IMR-90 (cell line): Measurements from ENCODE around the gene SYS1. TPM values are rescaled to one million over a fixed set of nuclear protein-coding genes. Genes with fewer than 3 reads are reported as not detected.

Experiments used
- ATAC-seq: fragments of 200-7000 bp; cut with Tn5 transposase; 2 replicates; pipeline ENCODE4 v1.9.1; 2020; ENCODE audit warnings: low read depth, mild to moderate bottlenecking, moderate library complexity
- BruUV-seq: library from RNA; stranded (reverse); fragments of 400-500 nt; replicated peaks from 2 replicates; lab custom pipeline; 2021; lab: Mats Ljungman, UMichigan
- CTCF ChIA-PET: fragments of 300-600 bp; formaldehyde crosslinking; extraction: SDS; loops from one replicate; lab custom pipeline; 2021; ENCODE audit warnings: antibody characterized with exemption; lab: Yijun Ruan, JAX
- POLR2A ChIA-PET: fragments of 300-600 bp; sonication (Branson Sonifier 250); formaldehyde crosslinking; loops from one replicate; lab custom pipeline; 2022; ENCODE audit warnings: antibody characterized with exemption; ENCODE audit not compliant: unreplicated experiment; lab: Charles Lee
- DNase-seq: peaks from one replicate; pipeline ENCODE4 v3.0.0; 2013
- H2AFZ ChIP-seq: replicated peaks from 2 replicates; pipeline ENCODE3; 2013; ENCODE audit warnings: low read length, mild to moderate bottlenecking; ENCODE audit not compliant: poor library complexity
- H2AK5ac ChIP-seq: 2 replicates; pipeline ENCODE4 v1.6.1; 2013; ENCODE audit warnings: low read depth, low read length, inconsistent platforms
- H2AK9ac ChIP-seq: replicated peaks from 2 replicates; pipeline ENCODE3; 2013; ENCODE audit warnings: mild to moderate bottlenecking, low read depth, low read length, moderate library complexity; ENCODE audit not compliant: poor library complexity
- H2BK120ac ChIP-seq: 2 replicates; pipeline ENCODE4 v1.6.1; 2013; ENCODE audit warnings: low read depth, low read length, inconsistent platforms
- H2BK15ac ChIP-seq: 3 replicates; pipeline ENCODE4 v1.6.1; 2013; ENCODE audit warnings: low read depth, low read length, inconsistent platforms
- H2BK20ac ChIP-seq: 2 replicates; pipeline ENCODE4 v1.6.1; 2013; ENCODE audit warnings: low read depth, mild to moderate bottlenecking, inconsistent platforms, low read length, moderate library complexity
- H2BK5ac ChIP-seq: 2 replicates; pipeline ENCODE4 v1.6.1; 2013; ENCODE audit warnings: mild to moderate bottlenecking, low read depth, low read length, inconsistent platforms; ENCODE audit not compliant: poor library complexity, severe bottlenecking
- H3K14ac ChIP-seq: replicated peaks from 2 replicates; pipeline ENCODE4 v1.6.1; 2013; ENCODE audit warnings: low read depth, low read length, inconsistent platforms
- H3K18ac ChIP-seq: 2 replicates; pipeline ENCODE4 v1.6.1; 2013; ENCODE audit warnings: low read depth, low read length, control low read depth
- H3K23ac ChIP-seq: 2 replicates; pipeline ENCODE4 v1.6.1; 2013; ENCODE audit warnings: low read depth, low read length, inconsistent platforms
- H3K27ac ChIP-seq: 2 replicates; pipeline ENCODE4 v1.5.1; 2013; ENCODE audit warnings: mild to moderate bottlenecking, control low read depth, low read length; ENCODE audit not compliant: insufficient read depth
- H3K27me3 ChIP-seq: 2 replicates; pipeline ENCODE4 v1.6.1; 2013; ENCODE audit warnings: low read length; ENCODE audit not compliant: control insufficient read depth, insufficient read depth
- H3K36me3 ChIP-seq: 2 replicates; pipeline ENCODE4 v1.6.1; 2013; ENCODE audit warnings: low read length, mixed read lengths; ENCODE audit not compliant: control insufficient read depth, insufficient read depth
- H3K4ac ChIP-seq: 2 replicates; pipeline ENCODE4 v1.6.1; 2013; ENCODE audit warnings: low read depth, low read length, inconsistent platforms
- H3K4me1 ChIP-seq: 2 replicates; pipeline ENCODE4 v1.6.1; 2013; ENCODE audit warnings: low read length, mixed read lengths; ENCODE audit not compliant: control insufficient read depth, insufficient read depth
- H3K4me2 ChIP-seq: 2 replicates; pipeline ENCODE4 v1.6.1; 2013; ENCODE audit warnings: low read depth, mild to moderate bottlenecking, control low read depth, low read length, moderate library complexity
- H3K4me3 ChIP-seq: 2 replicates; pipeline ENCODE4 v1.5.1; 2013; ENCODE audit warnings: low read depth, mild to moderate bottlenecking, control low read depth, low read length, moderate library complexity; ENCODE audit not compliant: insufficient read depth
- H3K56ac ChIP-seq: 2 replicates; pipeline ENCODE4 v1.6.1; 2013; ENCODE audit warnings: low read length, inconsistent platforms; ENCODE audit not compliant: insufficient read depth; ENCODE audit errors: extremely low read depth
- H3K79me1 ChIP-seq, 2 experiments: 2 replicates each; pipeline ENCODE4 v1.6.1; 2013; ENCODE audit warnings: low read length in 2 of 2, inconsistent platforms in 1 of 2, low read depth in 1 of 2
- H3K9ac ChIP-seq: 2 replicates; pipeline ENCODE4 v1.6.1; 2013; ENCODE audit warnings: low read depth, low read length, control low read depth
- H3K9me1 ChIP-seq: 2 replicates; pipeline ENCODE4 v1.6.1; 2013; ENCODE audit warnings: low read length, inconsistent platforms; ENCODE audit not compliant: insufficient read depth
- H3K9me3 ChIP-seq: 2 replicates; pipeline ENCODE4 v1.6.1; 2013; ENCODE audit warnings: low read length; ENCODE audit not compliant: control insufficient read depth, insufficient read depth
- H4K20me1 ChIP-seq: 2 replicates; pipeline ENCODE4 v1.6.1; 2013; ENCODE audit warnings: low read length, inconsistent platforms; ENCODE audit not compliant: insufficient read depth
- H4K5ac ChIP-seq: 2 replicates; pipeline ENCODE4 v1.6.1; 2013; ENCODE audit warnings: mild to moderate bottlenecking, low read depth, low read length, control low read depth
- H4K8ac ChIP-seq, 2 experiments: 2 replicates each; pipeline ENCODE4 v1.6.1; 2013; ENCODE audit warnings: low read depth in 2 of 2, low read length in 2 of 2, control low read depth in 1 of 2, inconsistent platforms in 1 of 2
- H4K91ac ChIP-seq: 2 replicates; pipeline ENCODE4 v1.6.1; 2013; ENCODE audit warnings: low read depth, low read length, inconsistent platforms; ENCODE audit not compliant: insufficient read depth
- BHLHE40 ChIP-seq: fragments of 150-350 bp; IDR thresholded peaks from 2 replicates; pipeline ENCODE4 v1.6.1; 2016; ENCODE audit warnings: mild to moderate bottlenecking, low read depth, low read length
- CEBPB ChIP-seq: IDR thresholded peaks from 2 replicates; pipeline ENCODE4 v1.6.1; 2012; ENCODE audit warnings: low read depth, low read length, improper control_type of control experiment
- CHD1 ChIP-seq: IDR thresholded peaks from 2 replicates; pipeline ENCODE4 v1.6.1; 2012; ENCODE audit warnings: low read depth, low read length, improper control_type of control experiment
- FOS ChIP-seq: fragments of 150-350 bp; IDR thresholded peaks from 2 replicates; pipeline ENCODE4 v1.6.1; 2016; ENCODE audit warnings: low read depth, low read length
- MAZ ChIP-seq: IDR thresholded peaks from 2 replicates; pipeline ENCODE4 v1.6.1; 2012; ENCODE audit warnings: low read depth, mild to moderate bottlenecking, low read length, improper control_type of control experiment, moderate library complexity, borderline replicate concordance
- MXI1 ChIP-seq: IDR thresholded peaks from 2 replicates; pipeline ENCODE4 v1.6.1; 2012; ENCODE audit warnings: low read depth, mild to moderate bottlenecking, low read length, moderate library complexity, borderline replicate concordance
- NFE2L2 ChIP-seq: fragments of 150-350 bp; IDR thresholded peaks from 2 replicates; pipeline ENCODE4 v1.6.1; 2016; ENCODE audit warnings: low read depth, mild to moderate bottlenecking, low read length
- POLR2A ChIP-seq: IDR thresholded peaks from 2 replicates; pipeline ENCODE4 v1.6.1; 2012; ENCODE audit warnings: mild to moderate bottlenecking, low read depth, low read length
- RAD21 ChIP-seq: IDR thresholded peaks from 2 replicates; pipeline ENCODE4 v1.6.1; 2012; ENCODE audit warnings: low read length, improper control_type of control experiment
- RCOR1 ChIP-seq: IDR thresholded peaks from 2 replicates; pipeline ENCODE4 v1.6.1; 2012; ENCODE audit warnings: mild to moderate bottlenecking, low read length, improper control_type of control experiment; ENCODE audit not compliant: insufficient replicate concordance
- RFX5 ChIP-seq: IDR thresholded peaks from 2 replicates; pipeline ENCODE4 v1.8.0; 2012; ENCODE audit warnings: low read depth, mild to moderate bottlenecking, low read length, moderate library complexity
- WGBS, 2 experiments: methylation state at CpG; one replicate each; pipeline versions ENCODE4 v1.1.5 to v1.1.7; 2013; ENCODE audit warnings: missing lambda C conversion rate in 2 of 2; ENCODE audit not compliant: insufficient read length in 1 of 2; ENCODE audit errors: extremely low coverage in 2 of 2; 5-methylcytosine and 5-hydroxymethylcytosine counted together
- dilution Hi-C: fragments of 300-500 bp; cut with HindIII; formaldehyde crosslinking; loops from one replicate; pipeline ENCODE4 v1.14.3; 2018; ENCODE audit warnings: low sequenced_read_pairs; ENCODE audit not compliant: unreplicated experiment
- in situ Hi-C: fragments of 300-500 bp; cut with MboI; formaldehyde crosslinking; loops from 3 replicates; pipeline ENCODE4 v1.14.3; 2019; ENCODE audit warnings: low sequenced_read_pairs, inconsistent platforms, mixed read lengths
- intact Hi-C: fragments of 100-400 bp; cut with micrococcal nuclease; formaldehyde crosslinking; loops from 2 replicates; pipeline ENCODE4 v1.10.0; 2022
- polyA plus RNA-seq, 3 experiments: library from polyadenylated mRNA; depleted of rRNA; stranded (reverse); fragments of >200 nt; gene quantifications; 2 replicates each; pipeline ENCODE4 v1.2.3, GENCODE V29; 2012; ENCODE audit warnings: low replicate concordance in 1 of 3
- total RNA-seq: library from RNA; depleted of rRNA; stranded (reverse); fragments of >200 nt; gene quantifications from 2 replicates; pipeline ENCODE4 v1.2.3, GENCODE V29; 2012
- TF ChIP-seq, protein P1 (sequence below): conservative IDR thresholded peaks from 2 replicates; pipeline ENCODE4 v1.5.1; 2012; ENCODE audit warnings: mild to moderate bottlenecking, low read depth, low read length, improper control_type of control experiment
- TF ChIP-seq, protein P2 (sequence below): fragments of 150-350 bp; IDR thresholded peaks from 2 replicates; pipeline ENCODE4 v1.6.1; 2016; ENCODE audit warnings: low read depth, mild to moderate bottlenecking, low read length, moderate library complexity, borderline replicate concordance

Gene SYS1
- total and polyA plus RNA-seq, 2 of the 4 experiments (the other 2 are of a cell fraction): 12.9 to 24.6 TPM

DNA sequence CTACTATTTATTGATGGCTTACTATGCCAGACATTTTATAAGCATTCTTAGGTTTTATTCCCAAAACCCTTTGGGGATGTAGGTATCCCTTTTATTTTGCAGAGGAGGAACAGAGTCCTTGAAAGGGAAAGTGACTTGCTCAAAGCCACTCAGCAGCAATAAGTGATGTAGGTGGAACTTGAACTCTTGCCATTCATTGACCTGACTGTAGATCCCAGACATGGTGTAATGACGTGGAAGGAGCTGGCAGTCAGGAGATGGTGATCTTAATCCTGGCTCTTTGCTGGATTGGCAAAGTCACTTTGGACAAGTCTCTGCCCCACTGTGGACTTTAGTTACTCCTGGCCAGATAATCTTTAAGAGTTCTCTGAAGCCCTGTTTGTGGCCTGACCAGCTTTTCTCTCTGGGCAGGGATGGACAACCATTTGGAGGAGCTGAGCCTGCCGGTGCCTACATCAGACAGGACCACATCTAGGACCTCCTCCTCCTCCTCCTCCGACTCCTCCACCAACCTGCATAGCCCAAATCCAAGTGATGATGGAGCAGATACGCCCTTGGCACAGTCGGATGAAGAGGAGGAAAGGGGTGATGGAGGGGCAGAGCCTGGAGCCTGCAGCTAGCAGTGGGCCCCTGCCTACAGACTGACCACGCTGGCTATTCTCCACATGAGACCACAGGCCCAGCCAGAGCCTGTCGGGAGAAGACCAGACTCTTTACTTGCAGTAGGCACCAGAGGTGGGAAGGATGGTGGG is 46.7 kb downstream of the SYS1 start (continued):
- no peak for TF ChIP-seq POLR2A

- H4K8ac ChIP-seq: no peak overlapping the region
- peaks cover 2% of the 10 kb centered on the region; the same call in 1 of the 2 replicates for H3K4me1 ChIP-seq
- dilution Hi-C loops: no loop called here
- no peak overlapping the region for H3K9ac ChIP-seq
- no peak overlapping the region for H3K18ac ChIP-seq
- DNase-seq: no peak
- no TSS peak for BruUV-seq
- no peak overlapping the region for H3K4me2 ChIP-seq
- H3K27ac ChIP-seq: no peak overlapping the region
- CTCF ChIA-PET: no interaction called here
- H3K4me3 ChIP-seq: no peak overlapping the region
- H3K9me3 ChIP-seq: no peaks in the 10 kb centered on the region
- no peak overlapping the region for H4K5ac ChIP-seq
- H3K56ac ChIP-seq: no peak overlapping the region
- no peak overlapping the region for H4K91ac ChIP-seq
- peaks cover 0 to 13% of the 10 kb centered on the region in 2 experiments; a peak in 3 of 4 replicates for H3K79me1 ChIP-seq
- POLR2A ChIA-PET: interaction anchor here (0.5 kb wide), 1 partner anchor 361 kb away, joined by 9 read pairs; no protein-coding TSS in a partner anchor
- no peak overlapping the region for H2AFZ ChIP-seq
- in situ Hi-C loops: no loop called here
- no peak overlapping the region for H2AK9ac ChIP-seq
- no peaks in the 10 kb centered on the region for H3K9me1 ChIP-seq
- H3K36me3 ChIP-seq: no peaks in the 10 kb centered on the region; the same call in 1 of the 2 replicates
- H3K23ac ChIP-seq: no peak overlapping the region
- H2AK5ac ChIP-seq: no peak overlapping the region
- no peaks in the 10 kb centered on the region for H3K27me3 ChIP-seq
- ATAC-seq: no peak
- no peaks in the 10 kb centered on the region for H4K20me1 ChIP-seq
- H2BK5ac ChIP-seq: no peak overlapping the region
- intact Hi-C loops: no loop called here
- no peak overlapping the region for H2BK120ac ChIP-seq
- H3K14ac ChIP-seq: no peak overlapping the region
- no peak overlapping the region for H2BK15ac ChIP-seq
- no peak overlapping the region for H2BK20ac ChIP-seq
- 95% methylated on average over 4 of the region's 8 CpGs; no CpG with 5 or more reads in 1 of the 2 experiments for WGBS, 2 experiments
- H3K4ac ChIP-seq: no peak overlapping the region
- no peak for TF ChIP-seq BHLHE40
- no peak for TF ChIP-seq NFE2L2
- TF ChIP-seq RCOR1: no peak
- TF ChIP-seq CEBPB: no peak
- no peak for TF ChIP-seq CHD1
- no peak for TF ChIP-seq RFX5
- no peak for TF ChIP-seq MAZ
- TF ChIP-seq RAD21: no peak
- TF ChIP-seq, protein P1, sequence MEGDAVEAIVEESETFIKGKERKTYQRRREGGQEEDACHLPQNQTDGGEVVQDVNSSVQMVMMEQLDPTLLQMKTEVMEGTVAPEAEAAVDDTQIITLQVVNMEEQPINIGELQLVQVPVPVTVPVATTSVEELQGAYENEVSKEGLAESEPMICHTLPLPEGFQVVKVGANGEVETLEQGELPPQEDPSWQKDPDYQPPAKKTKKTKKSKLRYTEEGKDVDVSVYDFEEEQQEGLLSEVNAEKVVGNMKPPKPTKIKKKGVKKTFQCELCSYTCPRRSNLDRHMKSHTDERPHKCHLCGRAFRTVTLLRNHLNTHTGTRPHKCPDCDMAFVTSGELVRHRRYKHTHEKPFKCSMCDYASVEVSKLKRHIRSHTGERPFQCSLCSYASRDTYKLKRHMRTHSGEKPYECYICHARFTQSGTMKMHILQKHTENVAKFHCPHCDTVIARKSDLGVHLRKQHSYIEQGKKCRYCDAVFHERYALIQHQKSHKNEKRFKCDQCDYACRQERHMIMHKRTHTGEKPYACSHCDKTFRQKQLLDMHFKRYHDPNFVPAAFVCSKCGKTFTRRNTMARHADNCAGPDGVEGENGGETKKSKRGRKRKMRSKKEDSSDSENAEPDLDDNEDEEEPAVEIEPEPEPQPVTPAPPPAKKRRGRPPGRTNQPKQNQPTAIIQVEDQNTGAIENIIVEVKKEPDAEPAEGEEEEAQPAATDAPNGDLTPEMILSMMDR: no peak
- TF ChIP-seq POLR2A: no peak
- no peak for TF ChIP-seq FOS
- TF ChIP-seq, protein P2, sequence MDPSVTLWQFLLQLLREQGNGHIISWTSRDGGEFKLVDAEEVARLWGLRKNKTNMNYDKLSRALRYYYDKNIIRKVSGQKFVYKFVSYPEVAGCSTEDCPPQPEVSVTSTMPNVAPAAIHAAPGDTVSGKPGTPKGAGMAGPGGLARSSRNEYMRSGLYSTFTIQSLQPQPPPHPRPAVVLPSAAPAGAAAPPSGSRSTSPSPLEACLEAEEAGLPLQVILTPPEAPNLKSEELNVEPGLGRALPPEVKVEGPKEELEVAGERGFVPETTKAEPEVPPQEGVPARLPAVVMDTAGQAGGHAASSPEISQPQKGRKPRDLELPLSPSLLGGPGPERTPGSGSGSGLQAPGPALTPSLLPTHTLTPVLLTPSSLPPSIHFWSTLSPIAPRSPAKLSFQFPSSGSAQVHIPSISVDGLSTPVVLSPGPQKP: no peak
- no peak for TF ChIP-seq MXI1
These were observed 47.9 kb downstream of the SYS1 start for GRCh38 chr20:45410887-45411286.
